HepG2 (cell line): ENCODE measurements around the gene IDUA. TPM values are rescaled to one million over a fixed set of nuclear protein-coding genes. Genes with fewer than 3 reads are reported as not detected.

Experiments used
- ATAC-seq: fragments of 200-7000 bp; cut with Tn5 transposase; 3 replicates; pipeline ENCODE4 v1.9.1; 2020; ENCODE audit warnings: mild to moderate bottlenecking, moderate library complexity
- BruUV-seq: library from RNA; stranded (reverse); fragments of 400-500 nt; replicated peaks from 2 replicates; lab custom pipeline; 2021; lab: Mats Ljungman, UMichigan
- CTCF ChIA-PET: fragments of 300-600 bp; formaldehyde crosslinking; extraction: SDS; loops from one replicate; lab custom pipeline; 2021; ENCODE audit warnings: low total read pairs, inconsistent platforms, low intra/inter-chr PET ratio; lab: Yijun Ruan, JAX
- POLR2A ChIA-PET: fragments of 350-600 bp; sonication (Branson Sonifier 250); formaldehyde crosslinking; loops from one replicate; lab custom pipeline; 2020; ENCODE audit warnings: antibody characterized with exemption, inconsistent platforms; lab: Yijun Ruan, JAX
- DNase-seq: peaks from one replicate; pipeline ENCODE4 v3.0.0-alpha.2; 2015; ENCODE audit warnings: low spot score
- FAIRE-seq: peaks from 3 replicates; lab custom pipeline; 2011; peaks lifted over from hg19 to GRCh38; lab: Jason Lieb, UNC
- H2AFZ ChIP-seq: one replicate; pipeline ENCODE4 v1.6.1; 2011; ENCODE audit warnings: low read length, inconsistent platforms
- H3K27ac ChIP-seq: fragments of 300-600 bp; 3 replicates; pipeline ENCODE4 v1.8.0; 2011; ENCODE audit warnings: mixed run types, mild to moderate bottlenecking, mixed read lengths, low read length, inconsistent platforms; ENCODE audit not compliant: insufficient read depth; ENCODE audit errors: extremely low read length
- H3K27me3 ChIP-seq, 2 experiments: fragments of 200-600 bp in 1 of 2; 2 replicates in 1 of 2; 3 replicates in 1 of 2; pipeline versions ENCODE4 v1.6.0 to v1.8.0; 2011; ENCODE audit warnings: low read length in 2 of 2, mild to moderate bottlenecking in 2 of 2, moderate library complexity in 2 of 2, inconsistent platforms in 1 of 2; ENCODE audit not compliant: insufficient read depth in 2 of 2, control insufficient read depth in 1 of 2
- H3K36me3 ChIP-seq, 2 experiments: fragments of 200-600 bp in 1 of 2; replicated peaks in 1 of 2; 2 replicates in 1 of 2; 3 replicates in 1 of 2; pipeline versions ENCODE4 v1.5.1 to v1.8.0; 2011; ENCODE audit warnings: low read length in 2 of 2, inconsistent platforms in 1 of 2; ENCODE audit not compliant: insufficient read depth in 2 of 2, control insufficient read depth in 1 of 2
- H3K4me1 ChIP-seq: 2 replicates; pipeline ENCODE4 v1.5.1; 2012; ENCODE audit warnings: low read length, inconsistent platforms; ENCODE audit not compliant: insufficient read depth
- H3K4me2 ChIP-seq: 2 replicates; pipeline ENCODE4 v1.6.0; 2011; ENCODE audit warnings: low read depth, low read length, inconsistent platforms
- H3K4me3 ChIP-seq, 3 experiments: fragments of 200-600 bp in 1 of 3; sonication (generic), shearing (Covaris generic) in 1 of 3; replicated peaks in 1 of 3; 2 replicates each; pipeline ENCODE4 v1.5.1; 2011 to 2016; ENCODE audit warnings: low read length in 3 of 3, inconsistent platforms in 2 of 3, low read depth in 2 of 3, mild to moderate bottlenecking in 2 of 3, control low read depth in 1 of 3, mixed read lengths in 1 of 3; ENCODE audit not compliant: insufficient read depth in 1 of 3
- H3K79me2 ChIP-seq: one replicate; pipeline ENCODE4 v1.6.1; 2011; ENCODE audit warnings: low read length, inconsistent platforms; ENCODE audit not compliant: insufficient read depth
- H3K9ac ChIP-seq: 2 replicates; pipeline ENCODE4 v1.6.0; 2011; ENCODE audit warnings: mild to moderate bottlenecking, low read depth, low read length, inconsistent platforms; ENCODE audit not compliant: insufficient read depth
- H3K9me3 ChIP-seq: 2 replicates; pipeline ENCODE4 v1.5.1; 2012; ENCODE audit warnings: mild to moderate bottlenecking, low read length
- H4K20me1 ChIP-seq: 2 replicates; pipeline ENCODE4 v1.6.0; 2011; ENCODE audit warnings: inconsistent platforms, mild to moderate bottlenecking, low read length, moderate library complexity; ENCODE audit not compliant: insufficient read depth
- AGO2 ChIP-seq: fragments of 200-400 bp; formaldehyde crosslinking; optimal IDR thresholded peaks from 2 replicates; pipeline ENCODE3; 2017; ENCODE audit warnings: mild to moderate bottlenecking, low read depth, low read length, moderate library complexity
- FOSL1 ChIP-seq: sonication (generic); formaldehyde crosslinking; IDR thresholded peaks from 2 replicates; pipeline ENCODE4 v1.9.0; 2021; ENCODE audit warnings: missing genetic modification reagents, borderline replicate concordance
- FOXP1 ChIP-seq, 2 experiments: fragments of 450-650 bp in 1 of 2; IDR thresholded peaks; 2 replicates each; pipeline ENCODE4 v1.6.1; 2017 to 2018; ENCODE audit warnings: antibody characterized with exemption in 1 of 2
- MAF1 ChIP-seq: sonication (generic); formaldehyde crosslinking; IDR thresholded peaks from 2 replicates; pipeline ENCODE4 v1.5.0; 2020; ENCODE audit warnings: missing genetic modification reagents, borderline replicate concordance
- MTF2 ChIP-seq: sonication (generic); formaldehyde crosslinking; IDR thresholded peaks from 2 replicates; pipeline ENCODE4 v1.5.0; 2020; ENCODE audit warnings: missing genetic modification reagents, borderline replicate concordance
- NONO ChIP-seq, 2 experiments: fragments of 450-650 bp in 1 of 2; sonication (generic) in 1 of 2; formaldehyde crosslinking in 1 of 2; IDR thresholded peaks in 1 of 2; conservative IDR thresholded peaks in 1 of 2; 2 replicates each; pipeline versions ENCODE4 v1.6.1 to v1.8.0; 2017 to 2022; ENCODE audit warnings: mild to moderate bottlenecking in 1 of 2, missing genetic modification reagents in 1 of 2, moderate library complexity in 1 of 2
- POLR2G ChIP-seq: fragments of 200-400 bp; formaldehyde crosslinking; IDR thresholded peaks from 2 replicates; pipeline ENCODE4 v1.6.1; 2018; ENCODE audit warnings: mild to moderate bottlenecking, low read depth, low read length, moderate library complexity
- SKI ChIP-seq: fragments of 450-650 bp; IDR thresholded peaks from one replicate; pipeline ENCODE4 v1.6.1; 2018; ENCODE audit warnings: mild to moderate bottlenecking; ENCODE audit not compliant: partially characterized antibody
- SP5 ChIP-seq: IDR thresholded peaks from 2 replicates; pipeline ENCODE4 v1.6.1; 2016; ENCODE audit warnings: low read depth, borderline replicate concordance
- ZMAT3 ChIP-seq: sonication (generic); formaldehyde crosslinking; conservative IDR thresholded peaks from 2 replicates; pipeline ENCODE4 v1.7.0; 2021; ENCODE audit warnings: missing genetic modification reagents
- ZNF143 ChIP-seq: sonication (generic); formaldehyde crosslinking; IDR thresholded peaks from 2 replicates; pipeline ENCODE4 v1.4.0; 2020; ENCODE audit warnings: missing genetic modification reagents
- ZNF24 ChIP-seq: fragments of 450-650 bp; IDR thresholded peaks from 2 replicates; pipeline ENCODE4 v1.6.1; 2017; ENCODE audit warnings: antibody characterized with exemption, mild to moderate bottlenecking
- ZNF335 ChIP-seq: sonication (generic); formaldehyde crosslinking; IDR thresholded peaks from 2 replicates; pipeline ENCODE4 v1.4.0; 2020; ENCODE audit warnings: missing genetic modification reagents
- ZNF562 ChIP-seq: sonication (generic); formaldehyde crosslinking; IDR thresholded peaks from 2 replicates; pipeline ENCODE4 v1.8.0; 2022; ENCODE audit warnings: missing genetic modification reagents, borderline replicate concordance
- WGBS: methylation state at CpG from one replicate; pipeline ENCODE4 v1.1.6; 2017; ENCODE audit warnings: low lambda C conversion rate; 5-methylcytosine and 5-hydroxymethylcytosine counted together
- in situ Hi-C: cut with HindIII; loops from 2 replicates; pipeline ENCODE4 v1.10.0; 2017; ENCODE audit warnings: low pct_unique_long_range_greater_than_20kb; ENCODE audit not compliant: extremely low pct_ligation_motif_present
- intact Hi-C: fragments of 100-400 bp; cut with micrococcal nuclease; formaldehyde crosslinking; loops from one replicate; pipeline ENCODE4 v1.10.0; 2022; ENCODE audit not compliant: unreplicated experiment
- polyA plus RNA-seq, 8 experiments: library from polyadenylated mRNA; depleted of rRNA in 3 of 8; stranded (reverse) in 7 of 8; unstranded in 1 of 8; fragments of >200 nt; fragmentation: Illumina TruSeq in 4 of 8; extraction: Trizol in 4 of 8; gene quantifications; 2 replicates each; pipeline versions ENCODE4 v1.2.1 to v1.2.3, GENCODE V29; 2011 to 2016; ENCODE audit warnings: low read depth in 4 of 8, missing spikeins in 1 of 8, mixed read lengths in 1 of 8; ENCODE audit not compliant: insufficient read depth in 1 of 8
- total RNA-seq, 5 experiments: library from RNA; depleted of rRNA; stranded (reverse); fragments of >200 nt; fragmentation: Illumina TruSeq; extraction: Trizol; gene quantifications; 2 replicates each; pipeline ENCODE4 v1.2.3, GENCODE V29; 2016; ENCODE audit warnings: low read depth in 1 of 5
- TF ChIP-seq, protein P1 (sequence below): sonication (generic); formaldehyde crosslinking; IDR thresholded peaks from 2 replicates; pipeline ENCODE4 v1.4.0; 2020; ENCODE audit warnings: missing genetic modification reagents
- TF ChIP-seq, protein P2 (sequence below): sonication (generic); formaldehyde crosslinking; IDR thresholded peaks from 2 replicates; pipeline ENCODE4 v1.5.1; 2020; ENCODE audit warnings: mild to moderate bottlenecking, missing genetic modification reagents, moderate library complexity

The IDUA gene
- total and polyA plus RNA-seq, 2 of the 13 experiments (the other 11 are each of a cell fraction or from before 2014, with no cell fraction given) = 0.77 to 1.0 TPM

DNA sequence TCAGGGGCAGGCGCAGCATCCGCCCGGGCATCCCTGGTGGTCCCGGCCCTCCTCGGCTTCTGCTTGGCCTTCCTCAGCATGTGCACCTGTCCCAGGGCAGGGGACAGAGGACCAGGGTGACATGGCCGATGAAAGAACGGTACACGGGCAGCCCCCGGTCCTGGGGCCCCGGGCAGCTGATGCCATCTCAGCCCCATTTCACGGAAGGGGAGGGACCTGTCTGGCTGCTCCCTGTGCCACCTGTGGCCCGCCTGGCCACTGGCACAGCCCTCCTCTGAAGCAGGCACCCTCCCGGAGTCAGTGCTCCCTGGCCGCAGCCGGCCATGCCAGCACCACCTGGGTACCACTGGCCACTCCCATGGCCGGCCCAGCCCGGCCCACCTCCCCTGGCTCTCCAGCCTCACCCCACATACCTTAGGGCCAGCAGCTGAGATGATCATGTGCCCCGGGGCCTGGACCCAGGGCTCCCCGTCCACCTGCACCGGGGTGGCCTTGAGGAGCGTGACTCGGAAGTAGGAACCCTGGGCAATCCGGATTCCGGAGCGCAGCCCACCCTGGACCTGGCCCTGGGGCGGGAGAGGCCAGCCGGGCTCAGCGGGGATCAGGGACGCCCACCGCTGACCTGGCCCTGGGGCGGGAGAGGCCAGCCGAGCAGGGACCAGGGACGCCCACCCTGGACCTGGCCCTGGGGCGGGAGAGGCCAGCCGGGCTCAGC, 26.1 kb upstream of the IDUA start (continued):
- TF ChIP-seq MTF2 = no peak
- TF ChIP-seq ZNF143 = no peak
- no peak for TF ChIP-seq ZNF24
- TF ChIP-seq ZNF562 = no peak
- TF ChIP-seq ZMAT3 (CRISPR knock-in tag) = no peak
- TF ChIP-seq, protein P1, sequence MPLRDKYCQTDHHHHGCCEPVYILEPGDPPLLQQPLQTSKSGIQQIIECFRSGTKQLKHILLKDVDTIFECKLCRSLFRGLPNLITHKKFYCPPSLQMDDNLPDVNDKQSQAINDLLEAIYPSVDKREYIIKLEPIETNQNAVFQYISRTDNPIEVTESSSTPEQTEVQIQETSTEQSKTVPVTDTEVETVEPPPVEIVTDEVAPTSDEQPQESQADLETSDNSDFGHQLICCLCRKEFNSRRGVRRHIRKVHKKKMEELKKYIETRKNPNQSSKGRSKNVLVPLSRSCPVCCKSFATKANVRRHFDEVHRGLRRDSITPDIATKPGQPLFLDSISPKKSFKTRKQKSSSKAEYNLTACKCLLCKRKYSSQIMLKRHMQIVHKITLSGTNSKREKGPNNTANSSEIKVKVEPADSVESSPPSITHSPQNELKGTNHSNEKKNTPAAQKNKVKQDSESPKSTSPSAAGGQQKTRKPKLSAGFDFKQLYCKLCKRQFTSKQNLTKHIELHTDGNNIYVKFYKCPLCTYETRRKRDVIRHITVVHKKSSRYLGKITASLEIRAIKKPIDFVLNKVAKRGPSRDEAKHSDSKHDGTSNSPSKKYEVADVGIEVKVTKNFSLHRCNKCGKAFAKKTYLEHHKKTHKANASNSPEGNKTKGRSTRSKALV (CRISPR knock-in tag) = no peak

DNA sequence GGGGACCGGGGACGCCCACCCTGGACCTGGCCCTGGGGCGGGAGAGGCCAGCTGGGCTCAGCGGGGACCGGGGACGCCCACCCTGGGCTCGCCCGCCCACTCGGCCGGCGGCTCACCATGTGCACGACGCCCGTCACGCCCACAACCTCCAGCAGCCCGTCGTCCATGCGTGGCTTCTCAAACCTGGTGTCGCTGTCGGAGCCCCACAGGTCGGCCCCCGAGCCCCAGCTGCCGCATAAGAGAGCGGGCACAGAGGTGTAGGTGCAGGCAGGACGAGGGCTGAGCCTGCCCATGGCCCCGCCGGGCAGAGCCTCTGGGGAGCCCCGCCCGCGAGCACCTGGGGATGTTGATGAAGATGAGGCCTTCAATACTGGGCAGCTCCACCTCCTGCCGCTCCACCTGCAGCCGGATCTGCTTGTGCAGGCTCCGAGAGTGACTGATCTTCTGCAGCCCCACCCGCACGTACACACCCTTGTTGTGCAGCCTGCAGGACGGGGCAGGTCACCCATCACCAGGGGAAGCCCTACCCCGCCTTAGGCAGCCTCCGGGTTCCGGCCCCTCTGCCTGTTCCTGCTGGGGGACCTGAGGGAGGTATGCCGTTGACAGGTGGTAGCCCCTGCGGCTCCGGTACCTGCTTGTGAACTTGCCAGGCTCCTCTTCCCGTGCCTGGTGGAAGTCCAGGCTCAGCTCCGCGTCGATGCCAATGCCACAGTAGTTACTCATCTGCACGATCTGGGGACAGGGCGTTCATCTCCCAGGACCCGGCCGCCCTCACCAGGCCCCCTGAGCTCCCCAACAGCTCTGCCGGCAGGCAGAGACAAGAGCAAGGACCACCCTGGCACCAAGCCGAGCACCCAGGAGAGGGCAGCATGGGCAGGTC, 25.3 kb upstream of the IDUA start:
- 0 out of 5 replicates have a peak, but pooled peaks cover 0 to 1% of the 10 kb centered on the region in 2 experiments for H3K36me3 ChIP-seq
- H4K20me1 ChIP-seq = no peaks in the 10 kb centered on the region
- no peaks in the 10 kb centered on the region for H3K79me2 ChIP-seq
- H3K4me1 ChIP-seq = no peaks in the 10 kb centered on the region
- intact Hi-C loops (no loop called here), in situ Hi-C loops (no loop called here)
- no peaks in the 10 kb centered on the region for H3K9me3 ChIP-seq
- no peaks in the 10 kb centered on the region for H3K27me3 ChIP-seq
- ChIA-PET POLR2A (interaction anchor here (1.1 kb wide), 1 partner anchor 25 kb away, joined by 3 read pairs; the partner anchor contains the start of gene IDUA), CTCF (no interaction called here)
- no peak overlapping the region for H3K9ac ChIP-seq
- WGBS = 95% methylated on average over 18 of the region's 52 CpGs
- DNase-seq (no peak), ATAC-seq (no peak), FAIRE-seq (no peak)
- H3K4me3 ChIP-seq = no peak overlapping the region
- H3K27ac ChIP-seq = no peak overlapping the region
- H3K4me2 ChIP-seq = no peak overlapping the region
- no peak overlapping the region for H2AFZ ChIP-seq
- BruUV-seq = no TSS peak
- TF ChIP-seq SP5 (CRISPR knock-in tag) (no peak), POLR2G (no peak), SKI (no peak), MAF1 (CRISPR knock-in tag) (no peak), FOXP1 (IDR thresholded peaks at IDR 0.05) (no peak), FOXP1 (CRISPR knock-in tag; IDR thresholded peaks at IDR 0.05) (no peak), ZNF335 (no peak), NONO (IDR thresholded peaks at IDR 0.05) (no peak), NONO (CRISPR knock-in tag; conservative IDR thresholded peaks at IDR 0.05) (no peak), ZNF562 (no peak), FOSL1 (no peak), AGO2 (no peak)
- TF ChIP-seq, protein P2, sequence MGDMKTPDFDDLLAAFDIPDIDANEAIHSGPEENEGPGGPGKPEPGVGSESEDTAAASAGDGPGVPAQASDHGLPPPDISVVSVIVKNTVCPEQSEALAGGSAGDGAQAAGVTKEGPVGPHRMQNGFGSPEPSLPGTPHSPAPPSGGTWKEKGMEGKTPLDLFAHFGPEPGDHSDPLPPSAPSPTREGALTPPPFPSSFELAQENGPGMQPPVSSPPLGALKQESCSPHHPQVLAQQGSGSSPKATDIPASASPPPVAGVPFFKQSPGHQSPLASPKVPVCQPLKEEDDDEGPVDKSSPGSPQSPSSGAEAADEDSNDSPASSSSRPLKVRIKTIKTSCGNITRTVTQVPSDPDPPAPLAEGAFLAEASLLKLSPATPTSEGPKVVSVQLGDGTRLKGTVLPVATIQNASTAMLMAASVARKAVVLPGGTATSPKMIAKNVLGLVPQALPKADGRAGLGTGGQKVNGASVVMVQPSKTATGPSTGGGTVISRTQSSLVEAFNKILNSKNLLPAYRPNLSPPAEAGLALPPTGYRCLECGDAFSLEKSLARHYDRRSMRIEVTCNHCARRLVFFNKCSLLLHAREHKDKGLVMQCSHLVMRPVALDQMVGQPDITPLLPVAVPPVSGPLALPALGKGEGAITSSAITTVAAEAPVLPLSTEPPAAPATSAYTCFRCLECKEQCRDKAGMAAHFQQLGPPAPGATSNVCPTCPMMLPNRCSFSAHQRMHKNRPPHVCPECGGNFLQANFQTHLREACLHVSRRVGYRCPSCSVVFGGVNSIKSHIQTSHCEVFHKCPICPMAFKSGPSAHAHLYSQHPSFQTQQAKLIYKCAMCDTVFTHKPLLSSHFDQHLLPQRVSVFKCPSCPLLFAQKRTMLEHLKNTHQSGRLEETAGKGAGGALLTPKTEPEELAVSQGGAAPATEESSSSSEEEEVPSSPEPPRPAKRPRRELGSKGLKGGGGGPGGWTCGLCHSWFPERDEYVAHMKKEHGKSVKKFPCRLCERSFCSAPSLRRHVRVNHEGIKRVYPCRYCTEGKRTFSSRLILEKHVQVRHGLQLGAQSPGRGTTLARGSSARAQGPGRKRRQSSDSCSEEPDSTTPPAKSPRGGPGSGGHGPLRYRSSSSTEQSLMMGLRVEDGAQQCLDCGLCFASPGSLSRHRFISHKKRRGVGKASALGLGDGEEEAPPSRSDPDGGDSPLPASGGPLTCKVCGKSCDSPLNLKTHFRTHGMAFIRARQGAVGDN (CRISPR knock-in tag) = no peak
